ENCODE data around the gene DISC1.
A peak's percentile ranks its signal among the peaks of the same experiment; 100 is the strongest.
"Not testable (repeated sequence)": the region's sequence is repeated elsewhere in the genome, so short reads cannot be mapped to it uniquely, and the experiment has no call there.

DISC1 gene

DNA sequence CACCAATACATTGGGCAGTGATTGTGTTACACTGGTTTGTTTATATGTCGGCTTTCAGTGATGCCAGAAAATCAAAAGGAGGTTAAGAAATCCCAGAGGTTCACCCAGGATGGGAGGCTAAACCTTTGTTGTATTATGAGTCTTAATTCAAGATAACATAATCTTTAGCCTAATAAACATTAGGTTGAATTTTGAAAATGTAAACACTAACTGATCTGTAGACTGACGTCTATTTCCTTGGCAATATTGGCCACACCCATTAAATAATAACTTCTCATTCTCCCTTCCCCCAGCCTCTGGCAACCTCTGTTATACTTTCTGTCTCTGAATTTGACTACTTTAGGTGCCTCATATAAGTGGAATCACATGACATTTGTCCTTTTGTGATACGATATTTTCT, 238.7 kb downstream of the DISC1 start:
- no peak for DNase-seq

GRCh38 chr1:231866392-231867331, 240.1 kb downstream of the DISC1 start:
- DNase-seq = peak; percentile 35 to 59

DNA sequence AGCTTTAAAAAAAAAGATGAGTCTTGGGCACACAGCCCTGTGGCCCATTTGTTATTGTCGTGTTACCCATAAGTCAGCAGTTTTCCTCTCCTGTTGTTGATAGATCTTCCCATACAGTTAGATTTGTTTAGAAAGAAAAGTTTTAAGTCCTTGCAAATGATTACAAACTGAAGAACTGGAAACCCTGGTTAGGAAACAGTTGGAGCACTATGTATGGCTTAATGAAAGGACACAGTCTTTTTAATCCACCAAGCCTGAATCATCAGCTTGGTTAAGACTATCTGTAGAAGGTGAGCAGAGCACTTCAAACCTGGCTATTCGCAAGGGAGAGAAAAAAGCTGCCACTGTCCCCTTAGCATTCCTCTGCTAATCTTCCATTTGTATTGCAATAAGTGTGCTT, 241.0 kb downstream of the DISC1 start:
- DNase-seq = no peak

DNA sequence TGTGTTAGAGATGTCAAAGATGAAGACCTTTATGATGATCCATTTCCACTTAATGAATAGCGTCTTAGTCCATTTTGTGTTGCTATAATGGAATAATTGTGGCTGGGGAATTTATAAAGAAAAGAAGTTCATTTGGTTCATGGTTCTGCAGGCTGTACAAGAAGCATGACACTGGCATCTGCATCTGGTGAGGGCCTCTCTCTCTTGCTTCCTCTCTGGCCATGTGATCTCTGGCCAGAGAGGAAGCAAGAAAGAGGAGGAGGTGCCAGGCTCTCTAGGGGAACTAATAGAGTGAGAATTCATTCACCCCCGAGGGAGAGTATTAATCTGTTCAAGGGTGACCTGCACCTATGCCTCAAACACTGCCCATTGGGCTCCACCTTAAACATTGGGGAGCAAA, 242.8 kb downstream of the DISC1 start:
- no peak for DNase-seq

- no peak for DNase-seq
These were observed 244.9 kb downstream of the DISC1 start for GRCh38 chr1:231871471-231871870.

GRCh38 chr1:231871878-231872277, 245.3 kb downstream of the DISC1 start:
- DNase-seq = no peak

- DNase-seq = no peak
These were observed 245.9 kb downstream of the DISC1 start for GRCh38 chr1:231872461-231872910.

GRCh38 chr1:231878737-231879136, 252.1 kb downstream of the DISC1 start:
- no peak for DNase-seq

- DNase-seq = no peak
These were observed 252.7 kb downstream of the DISC1 start for GRCh38 chr1:231879296-231879695.

DNA sequence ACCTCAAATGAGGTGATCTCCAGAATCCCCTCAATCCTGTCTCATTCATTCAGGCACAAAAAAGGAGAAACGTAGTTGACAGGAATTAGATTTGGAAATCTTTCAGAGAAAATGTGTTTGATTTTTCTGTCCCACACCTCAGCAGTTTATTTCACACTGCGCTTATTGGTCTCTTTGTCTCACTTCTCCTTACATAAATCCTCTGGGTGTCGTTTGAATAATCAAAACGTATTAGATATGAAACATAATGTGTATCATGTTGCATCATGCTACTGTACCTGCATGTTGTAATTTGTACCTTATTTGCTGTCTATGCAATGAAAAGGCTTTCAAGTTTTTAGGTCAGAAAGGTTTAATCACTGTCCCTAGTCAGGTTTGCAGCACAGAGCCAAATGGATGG, 255.7 kb downstream of the DISC1 start:
- DNase-seq = no peak

- DNase-seq = no peak
These were observed 256.2 kb downstream of the DISC1 start for GRCh38 chr1:231882790-231883189.

DNA sequence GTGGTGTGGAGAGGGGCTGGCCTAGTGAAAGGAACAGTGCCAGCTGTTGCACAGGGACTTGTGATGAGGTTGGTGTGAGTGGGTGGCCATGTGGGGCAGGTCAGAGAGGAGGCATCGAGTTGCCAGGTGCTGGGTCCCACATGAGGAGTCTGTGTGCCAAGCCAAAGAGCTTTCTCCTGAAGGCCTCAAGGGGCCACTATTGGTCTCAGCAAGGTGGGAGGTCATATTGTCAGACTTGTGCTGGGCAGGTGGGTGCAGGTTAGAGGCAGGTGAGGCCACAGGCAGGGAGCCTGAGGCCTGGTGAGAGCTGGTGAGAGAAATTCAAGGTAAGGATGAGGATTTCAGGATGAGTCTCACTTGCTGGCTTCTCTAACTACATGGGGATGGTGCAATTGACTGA, 256.8 kb downstream of the DISC1 start:
- DNase-seq = no peak

DNA sequence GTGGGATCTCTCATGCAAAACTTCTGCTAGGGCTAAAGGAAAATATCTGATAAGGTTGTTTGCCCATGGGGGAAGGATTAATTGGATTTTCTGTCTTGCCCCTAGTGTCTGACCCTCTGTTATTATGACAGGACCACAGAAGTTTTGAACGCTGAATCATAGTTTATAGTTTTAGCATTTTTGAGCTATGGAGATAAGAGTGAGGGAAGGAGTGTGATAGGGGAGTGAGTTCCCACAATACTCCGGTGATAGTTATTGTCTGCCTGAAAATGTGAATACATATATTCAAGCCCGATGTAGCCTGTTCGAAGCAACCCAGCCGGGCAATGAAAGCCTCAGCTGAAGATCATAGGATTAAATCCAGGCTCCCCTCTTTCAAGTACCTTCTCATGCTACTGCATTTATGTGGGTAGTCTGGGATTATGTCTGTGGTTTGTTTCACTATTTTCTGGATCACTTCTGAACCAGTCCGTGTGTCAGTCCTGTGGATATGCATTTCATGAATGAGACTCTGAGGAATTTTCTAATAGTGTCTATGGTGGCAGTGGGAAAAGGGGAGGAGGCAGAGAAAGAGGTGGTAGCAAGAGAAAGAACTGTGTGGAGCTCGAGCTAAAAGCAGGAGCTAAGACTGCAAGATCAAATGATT, 258.7 kb downstream of the DISC1 start:
- no peak for DNase-seq

GRCh38 chr1:231887166-231887565, 260.6 kb downstream of the DISC1 start:
- no peak for DNase-seq

GRCh38 chr1:231887866-231888265, 261.3 kb downstream of the DISC1 start:
- no peak for DNase-seq

GRCh38 chr1:231890791-231891190, 264.2 kb downstream of the DISC1 start:
- DNase-seq = no peak

DNA sequence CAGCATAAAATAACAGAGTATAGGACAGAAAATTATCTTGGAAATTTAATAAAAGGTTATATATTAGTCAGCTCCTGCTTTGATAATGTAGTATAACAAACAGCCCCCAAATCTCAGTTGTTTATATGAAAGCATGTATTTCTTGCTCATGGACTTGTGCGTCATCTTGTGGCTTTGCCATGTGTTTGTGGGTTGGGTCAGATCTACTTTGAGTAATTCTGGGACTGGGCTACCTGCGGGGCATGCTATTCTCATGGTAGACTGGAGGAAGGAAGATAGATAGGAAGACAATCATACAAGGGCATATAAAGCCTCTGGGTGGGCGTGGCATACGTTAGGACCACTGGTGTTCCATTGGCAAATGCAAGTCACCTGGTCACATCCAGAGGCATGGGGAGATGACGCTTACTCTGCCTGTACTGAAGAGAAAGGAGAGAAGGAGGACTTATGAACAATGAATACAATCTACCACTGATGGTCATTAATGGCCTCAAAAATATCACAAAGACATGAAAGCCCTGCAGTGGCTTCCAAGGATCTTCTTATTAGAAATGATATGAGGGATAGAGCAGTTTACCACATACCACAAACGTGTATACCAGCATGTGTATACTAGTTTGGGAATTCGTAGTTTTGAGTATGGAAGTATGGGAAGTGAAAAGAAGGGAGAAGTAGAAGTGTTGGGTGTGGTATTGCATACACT, 267.0 kb downstream of the DISC1 start:
- DNase-seq = no peak

GRCh38 chr1:231896806-231897205, 270.2 kb downstream of the DISC1 start:
- DNase-seq = no peak

DNA sequence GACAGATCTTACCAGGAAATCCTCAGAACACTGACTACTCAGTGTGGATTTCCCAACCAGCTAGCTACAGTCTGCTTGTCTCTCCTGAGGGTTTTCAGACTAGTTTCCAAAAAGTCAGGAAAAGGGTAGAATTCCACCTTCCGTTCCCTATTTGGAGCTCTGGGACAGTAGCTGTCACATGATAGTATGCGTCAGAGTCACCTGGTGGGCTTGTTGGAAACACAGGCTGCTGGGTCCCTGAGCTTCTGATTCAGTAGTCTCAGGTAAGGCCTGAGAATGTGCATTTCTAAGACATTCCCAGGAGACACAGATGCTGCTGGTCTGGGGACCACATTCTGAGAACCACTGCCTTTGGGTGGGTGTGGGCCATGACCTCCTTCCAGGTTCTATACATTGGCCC, 272.5 kb downstream of the DISC1 start:
- DNase-seq = no peak

GRCh38 chr1:231899713-231900435, 273.3 kb downstream of the DISC1 start:
- no peak for DNase-seq

DNA sequence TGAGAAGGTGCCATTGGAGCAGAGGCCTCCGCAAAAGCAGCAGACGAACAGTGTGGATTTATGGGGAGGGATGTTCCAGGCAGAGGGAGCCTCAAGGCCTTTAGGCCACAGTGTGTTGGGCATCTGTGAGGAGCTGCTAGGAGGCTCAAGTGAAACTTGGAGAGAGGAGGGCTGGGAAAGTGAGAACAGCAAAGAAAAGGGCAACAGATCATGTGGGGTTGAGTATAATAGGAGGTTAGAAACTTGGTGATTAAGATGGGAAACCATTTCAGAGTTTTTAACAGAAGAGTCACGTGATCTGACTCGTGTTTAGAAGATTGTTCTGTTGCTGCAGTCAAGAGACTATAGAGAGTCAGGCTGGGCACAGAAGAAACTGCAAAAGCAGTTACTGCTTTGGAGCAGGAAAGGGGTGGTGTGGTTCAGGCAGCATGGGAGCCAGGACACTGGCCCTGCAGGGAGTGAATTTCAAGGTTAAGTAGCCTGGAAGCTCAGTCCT, 277.0 kb downstream of the DISC1 start:
- no peak for DNase-seq

DNA sequence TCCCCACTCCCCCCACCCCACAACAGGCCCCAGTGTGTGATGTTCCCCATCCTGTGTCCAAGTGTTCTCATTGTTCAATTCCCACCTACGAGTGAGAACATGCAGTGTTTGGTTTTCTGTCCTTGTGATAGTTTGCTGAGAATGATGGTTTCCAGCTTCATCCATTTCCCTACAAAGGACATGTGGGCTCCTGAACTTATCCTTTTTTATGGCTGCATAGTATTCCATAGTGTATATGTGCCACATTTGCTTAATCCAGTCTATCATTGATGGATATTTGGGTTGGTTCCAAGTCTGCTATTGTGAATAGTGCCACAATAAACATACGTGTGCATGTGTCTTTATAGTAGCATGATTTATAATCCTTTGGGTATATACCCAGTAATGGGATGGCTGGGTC, 280.7 kb downstream of the DISC1 start:
- not testable (repeated sequence) for DNase-seq

GRCh38 chr1:231913493-231913892, 286.9 kb downstream of the DISC1 start:
- no peak for DNase-seq

Measured in activated CD4-positive, alpha-beta T cell treated with anti-CD3 and anti-CD28 coated beads for 4 hours (primary cell).